ENCODE results near the gene KCNH8.

Gene KCNH8

DNA sequence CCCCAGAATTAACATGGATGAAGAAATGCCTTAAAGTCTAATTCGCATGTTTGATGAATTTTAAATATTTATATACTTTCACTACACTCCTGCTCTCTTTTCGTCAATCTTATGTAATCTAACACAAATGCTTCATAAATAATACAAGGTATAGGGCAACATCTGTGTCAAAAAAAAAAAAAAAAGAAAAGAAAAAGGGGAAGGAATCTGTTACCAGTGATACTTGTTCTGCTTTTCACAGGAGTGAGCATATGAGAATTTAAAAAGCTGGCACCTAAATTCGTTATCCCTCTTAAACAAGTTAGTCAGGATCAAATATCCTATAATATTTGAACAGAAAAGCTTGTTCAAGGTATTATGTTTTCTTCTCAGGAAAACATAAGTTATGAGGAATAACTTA is 243.8 kb downstream of the KCNH8 start:
- no peak for DNase-seq

- no peak for DNase-seq
Measured at GRCh38 chr3:19394946-19395345, 246.6 kb downstream of the KCNH8 start.

DNA sequence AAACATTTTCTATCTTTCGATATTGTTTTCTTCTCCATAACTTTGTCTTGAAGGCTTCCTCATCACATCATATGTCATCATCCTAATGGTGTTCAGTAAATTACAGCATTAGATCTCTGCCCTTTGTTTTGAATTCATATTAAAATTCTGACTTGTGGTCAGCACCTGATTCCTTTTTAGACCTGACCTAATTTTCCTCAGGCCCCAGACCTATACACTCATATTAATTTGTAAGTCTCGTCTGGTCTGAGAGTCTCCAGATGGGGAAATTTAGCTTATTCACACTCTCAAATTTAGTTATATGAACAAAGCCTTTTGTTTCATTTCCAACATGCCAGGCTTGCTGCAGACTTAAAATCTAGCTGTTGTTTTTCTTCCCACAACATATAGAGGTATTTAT is 248.4 kb downstream of the KCNH8 start:
- DNase-seq = no peak

DNA sequence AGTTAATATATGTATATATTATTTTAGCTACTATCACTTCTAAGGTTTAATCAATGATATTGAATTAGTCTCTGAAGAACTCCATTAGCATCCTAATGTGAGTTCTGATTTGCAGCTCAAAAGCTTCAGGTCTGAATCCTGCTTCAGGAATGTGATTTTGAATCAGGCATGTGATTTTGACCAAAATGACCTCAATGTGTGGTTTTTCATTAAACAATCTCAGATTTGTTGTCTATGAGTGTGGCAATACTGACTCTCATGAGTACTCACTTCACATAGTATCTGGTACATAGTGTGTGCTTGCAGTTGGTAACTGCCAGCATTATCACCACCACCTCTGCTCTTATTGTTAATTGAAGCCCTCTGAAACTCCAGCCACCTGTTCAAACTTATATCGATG is 251.0 kb downstream of the KCNH8 start:
- no peak for DNase-seq

DNA sequence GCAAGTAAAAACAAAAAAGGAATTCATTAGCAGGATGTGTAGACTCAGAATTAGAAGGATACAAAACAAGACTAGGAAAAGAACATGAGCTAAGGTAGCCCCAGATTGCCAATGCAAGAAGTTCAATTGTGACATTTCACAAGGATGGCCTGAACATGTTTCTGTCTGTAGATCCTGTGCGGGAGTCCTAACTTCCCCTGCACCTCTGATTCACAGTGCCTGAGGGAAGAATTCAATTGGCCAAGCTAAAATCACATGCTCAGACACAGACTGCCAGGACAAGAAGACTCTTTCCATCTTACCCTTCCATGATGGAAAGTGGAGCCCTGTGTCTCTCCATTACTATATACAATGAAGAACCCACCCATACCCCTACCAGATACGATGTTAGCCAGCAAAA is 251.5 kb downstream of the KCNH8 start:
- no peak for DNase-seq

DNA sequence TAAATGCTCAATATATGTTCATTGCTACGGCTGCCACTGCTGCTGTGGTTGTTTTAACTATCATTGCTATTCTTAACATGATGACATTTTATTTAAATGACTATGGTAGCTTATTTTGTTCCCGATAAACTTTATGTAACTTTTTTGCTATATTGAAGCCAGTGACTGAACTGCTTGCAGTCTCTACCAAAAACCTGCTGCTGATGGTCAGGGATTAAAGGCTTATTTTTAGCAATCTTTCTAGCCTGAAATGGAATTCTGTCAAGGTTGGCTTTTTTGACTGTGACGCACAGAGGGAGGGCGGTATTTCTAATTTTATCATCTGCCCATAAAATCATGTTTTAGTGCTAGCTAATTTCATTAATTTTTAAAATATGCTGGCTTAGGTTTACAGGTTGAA is 271.8 kb downstream of the KCNH8 start:
- DNase-seq = no peak

DNA sequence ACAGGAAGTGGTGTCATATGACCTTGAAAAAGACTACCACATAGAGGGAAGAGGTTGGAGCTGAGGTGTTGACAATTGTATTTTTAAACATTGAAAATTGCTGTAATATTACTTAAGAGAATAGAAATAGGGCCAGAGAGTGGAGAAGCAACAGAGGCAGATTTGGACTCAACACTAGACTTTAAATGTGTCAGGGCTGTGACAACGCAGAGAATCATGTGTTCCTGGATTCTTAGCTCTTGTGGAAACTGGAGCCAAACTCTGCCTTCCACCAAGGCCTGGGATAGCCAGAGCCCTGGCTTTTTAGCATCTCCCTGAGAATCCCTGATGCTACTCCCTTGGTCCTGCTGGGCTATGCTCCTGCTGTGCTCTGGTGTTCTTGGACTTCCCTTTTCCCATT is 277.5 kb downstream of the KCNH8 start:
- DNase-seq = no peak

GRCh38 chr3:19427422-19428149 is 279.3 kb downstream of the KCNH8 start:
- DNase-seq = no peak

GRCh38 chr3:19428729-19429128 is 280.4 kb downstream of the KCNH8 start:
- no peak for DNase-seq

GRCh38 chr3:19432669-19433068 is 284.4 kb downstream of the KCNH8 start:
- DNase-seq = no peak

- DNase-seq = no peak
Measured at GRCh38 chr3:19436746-19437145, 288.4 kb downstream of the KCNH8 start.

- no peak for DNase-seq
Measured at GRCh38 chr3:19439944-19440343, 291.6 kb downstream of the KCNH8 start.

DNA sequence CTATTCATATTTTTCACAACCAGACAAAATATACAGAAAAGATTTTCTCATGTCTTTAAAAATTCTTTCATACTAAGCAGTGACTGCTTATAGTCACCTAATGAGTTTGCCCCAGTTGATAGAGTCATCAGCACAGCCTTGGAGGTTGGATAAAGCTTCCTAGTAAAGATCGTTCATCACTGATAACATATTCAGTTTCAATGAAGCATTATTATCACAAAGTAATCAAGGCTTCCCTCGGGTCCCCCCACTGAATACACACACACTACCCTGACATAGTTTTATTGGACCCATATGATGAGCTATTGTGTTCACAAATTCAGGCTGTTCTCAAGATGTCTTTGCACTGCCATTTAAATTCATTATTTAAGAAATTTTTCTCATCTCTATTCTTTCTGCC is 297.8 kb downstream of the KCNH8 start:
- DNase-seq = no peak

DNA sequence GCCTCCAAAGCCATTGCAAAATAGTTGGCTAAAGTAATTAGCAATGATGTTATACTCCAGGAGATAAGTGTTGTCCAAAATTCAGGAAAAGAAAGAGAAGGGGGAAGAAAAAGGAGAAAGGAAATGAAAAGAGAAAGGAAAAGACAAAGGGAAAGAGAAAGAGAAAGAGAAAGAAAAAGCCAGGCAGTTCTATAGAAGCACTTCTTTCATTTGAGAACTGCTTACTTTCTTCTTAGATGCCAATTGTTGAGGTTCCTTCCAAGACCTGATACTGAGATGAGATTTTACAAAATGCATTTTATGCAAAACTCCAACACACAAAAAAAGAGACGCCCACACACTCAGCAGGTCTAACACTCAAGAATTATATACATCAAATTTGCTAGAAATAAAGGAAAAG is 298.4 kb downstream of the KCNH8 start:
- peak; percentile 40 for DNase-seq

DNA sequence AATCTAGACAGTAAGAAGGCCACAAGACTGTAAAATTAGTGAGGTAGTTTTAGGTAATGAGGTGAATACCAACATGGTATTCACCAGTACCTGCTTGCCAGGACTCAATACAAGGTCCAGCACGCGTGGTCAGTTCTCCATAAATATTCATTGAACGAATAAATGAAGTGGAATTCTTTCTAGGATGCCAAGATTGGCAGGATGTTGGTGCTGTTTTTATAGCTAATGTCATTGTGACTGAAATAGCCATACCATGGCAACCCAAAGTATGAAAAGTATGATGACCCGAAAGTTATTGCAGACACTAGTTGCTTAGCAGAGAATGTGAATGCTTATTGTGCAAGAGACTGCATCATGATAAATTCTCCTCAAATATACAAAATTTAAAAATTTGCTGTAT is 307.2 kb downstream of the KCNH8 start:
- DNase-seq = no peak

- DNase-seq = no peak
Measured at GRCh38 chr3:19456738-19457137, 308.4 kb downstream of the KCNH8 start.

DNA sequence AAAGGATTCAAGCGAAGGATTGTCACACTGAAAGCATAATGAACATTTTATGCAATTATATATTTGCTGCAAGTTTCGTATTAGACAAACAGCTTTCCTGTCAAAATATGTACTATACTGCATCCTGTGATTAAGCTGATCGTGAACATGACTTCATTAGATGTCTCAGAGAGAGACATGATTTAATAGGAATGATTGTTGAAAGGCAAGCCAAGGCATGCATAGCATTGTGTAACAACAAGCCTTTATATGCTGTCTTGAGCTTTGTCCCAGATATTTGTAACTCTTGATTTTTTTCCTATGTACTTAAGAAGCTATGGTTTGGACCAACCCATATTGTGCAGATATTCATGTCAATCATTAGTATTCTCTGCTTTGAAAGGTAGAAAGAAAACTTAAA is 309.1 kb downstream of the KCNH8 start:
- DNase-seq = no peak

DNA sequence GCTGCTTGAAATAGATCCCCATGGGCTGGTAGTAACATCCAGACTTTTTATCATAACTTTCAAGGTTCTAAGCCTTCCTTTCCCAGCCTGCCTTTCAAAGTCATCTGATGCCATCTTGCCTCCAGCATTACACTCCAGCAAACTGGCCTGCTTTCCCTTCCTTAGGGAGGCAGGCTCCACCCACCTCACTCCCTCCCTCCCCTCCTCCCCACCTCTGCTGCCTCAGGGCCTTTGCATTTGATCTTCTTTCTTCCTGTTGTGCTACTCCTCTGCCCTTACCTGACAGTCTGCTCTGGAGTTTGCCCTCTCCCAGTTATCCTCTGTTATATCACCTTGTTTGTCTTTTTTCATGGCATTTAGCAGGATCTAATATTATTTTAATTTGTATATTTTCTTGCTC is 319.5 kb downstream of the KCNH8 start:
- no peak for DNase-seq

DNA sequence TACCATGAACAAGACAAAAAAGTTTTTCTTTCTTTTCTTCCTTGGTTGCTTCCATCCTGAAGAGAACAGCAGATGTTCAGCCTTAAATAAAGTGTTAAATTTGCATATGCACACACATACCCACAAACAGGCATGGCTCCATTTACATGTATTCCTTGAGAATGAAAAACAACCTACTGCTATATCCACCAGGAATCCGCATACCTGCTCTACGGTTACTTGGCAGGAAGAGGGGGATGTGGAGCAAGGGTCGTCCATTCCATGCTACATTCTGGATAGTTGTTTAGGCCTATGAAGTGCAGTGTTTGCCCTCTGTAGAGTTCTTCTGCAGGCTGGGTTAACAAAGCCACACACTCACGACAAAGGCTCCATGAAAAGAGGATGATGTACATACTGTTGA is 322.8 kb downstream of the KCNH8 start:
- no peak for DNase-seq

DNA sequence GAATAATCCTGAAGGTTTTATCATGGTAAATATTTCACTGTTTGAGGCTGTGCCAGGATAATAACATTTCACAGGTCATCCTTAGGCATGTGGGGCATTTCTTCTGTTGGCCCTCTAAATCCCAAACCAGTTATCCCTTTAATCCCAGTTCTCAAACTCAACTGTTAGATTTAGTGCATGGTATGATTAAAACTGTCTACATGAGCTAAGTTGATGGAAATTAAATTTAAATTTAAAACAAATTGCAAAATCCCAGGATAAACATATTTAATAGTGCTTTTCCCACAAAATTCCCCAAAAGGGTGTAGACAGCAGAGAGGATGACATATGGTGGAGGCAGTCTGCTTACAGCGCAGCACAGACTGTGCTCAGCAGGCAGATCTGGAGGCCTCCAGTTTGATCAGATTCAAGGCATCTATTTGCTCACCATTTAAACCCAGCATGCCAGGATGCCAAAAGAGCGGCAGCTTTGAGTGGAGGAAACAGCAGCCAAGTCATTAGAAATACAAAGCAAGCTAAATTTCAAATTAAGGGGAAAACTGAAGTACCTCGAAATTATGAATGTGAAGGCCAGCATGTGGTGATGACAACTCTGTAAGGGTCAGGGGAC is 325.8 kb downstream of the KCNH8 start:
- no peak for DNase-seq

DNA sequence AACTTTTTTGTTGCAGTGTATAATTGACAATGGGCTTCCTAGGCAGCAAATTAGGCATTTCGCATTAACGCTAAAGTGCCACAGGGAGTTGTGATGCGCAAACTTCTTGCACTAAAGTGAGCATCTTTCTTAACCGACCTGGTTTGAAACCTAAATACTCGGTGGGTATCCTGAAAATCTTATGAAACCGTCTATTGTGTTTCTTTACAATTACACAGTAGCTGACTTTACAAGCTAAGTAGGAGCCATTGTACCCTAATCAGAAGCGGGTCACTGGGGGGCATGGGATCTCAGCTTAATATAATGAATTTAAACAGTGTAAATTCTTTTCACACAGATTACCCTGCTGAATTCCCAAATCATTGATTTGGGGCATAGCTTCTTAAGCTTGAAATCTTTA is 328.0 kb downstream of the KCNH8 start:
- no peak for DNase-seq

DNA sequence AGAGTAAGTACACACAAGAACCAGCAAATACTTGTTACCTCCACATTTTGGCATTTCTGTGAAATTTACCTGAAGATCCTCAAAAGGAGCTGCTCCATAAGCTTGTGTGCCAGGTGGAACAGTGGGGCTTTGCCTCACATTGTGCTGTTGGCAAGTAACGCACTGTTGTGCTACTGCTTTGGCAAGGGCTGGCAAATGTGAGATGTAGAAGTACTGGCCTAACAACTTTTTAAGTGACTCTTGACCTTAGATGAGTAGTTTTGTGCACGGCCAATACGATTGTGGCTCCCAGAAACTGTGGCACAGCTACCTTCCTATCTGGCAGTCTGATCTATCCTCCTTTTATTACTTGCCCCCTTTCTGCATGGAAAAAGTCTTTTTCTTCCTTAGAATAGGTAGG is 337.0 kb downstream of the KCNH8 start:
- DNase-seq = no peak

DNA sequence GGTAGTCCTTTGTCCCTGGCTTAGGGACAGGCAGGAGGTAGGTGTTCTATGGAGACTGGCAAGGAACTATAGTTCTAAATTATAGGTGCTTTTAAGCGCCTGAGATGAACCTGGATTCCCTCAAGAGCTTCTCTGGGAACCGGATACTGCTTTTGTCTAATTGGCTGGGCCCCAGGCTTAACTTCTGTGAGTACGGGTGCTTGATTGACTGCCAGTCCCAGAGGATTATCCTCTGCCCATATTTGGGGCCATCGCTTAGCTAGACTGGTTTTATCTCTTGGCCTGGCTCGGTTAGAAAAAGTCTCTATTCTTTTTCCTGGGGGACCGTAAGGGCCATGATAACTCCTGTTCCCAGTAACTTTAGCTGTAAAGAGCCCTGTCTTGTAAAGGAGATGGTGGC is 339.1 kb downstream of the KCNH8 start:
- no peak for DNase-seq

DNA sequence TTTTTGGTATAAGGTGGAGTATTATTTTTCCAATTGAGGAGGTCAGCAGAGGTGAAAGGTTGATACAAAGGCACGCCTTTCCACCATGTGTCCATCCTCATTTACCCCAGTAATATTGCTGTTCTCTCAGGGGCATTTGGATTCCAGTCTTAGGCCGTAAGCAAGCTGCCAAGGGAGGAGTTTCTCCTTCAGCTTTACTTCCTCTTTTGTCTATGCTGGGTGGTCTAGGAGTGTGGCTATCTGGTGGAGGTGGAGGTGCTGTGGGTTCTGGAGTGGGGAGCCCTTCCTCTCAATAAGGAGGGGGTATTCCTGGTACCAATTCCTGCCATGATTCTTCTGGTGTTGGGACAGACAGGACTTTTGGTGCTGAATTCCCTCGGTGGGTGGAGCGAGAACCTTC is 340.6 kb downstream of the KCNH8 start:
- DNase-seq = no peak

DNA sequence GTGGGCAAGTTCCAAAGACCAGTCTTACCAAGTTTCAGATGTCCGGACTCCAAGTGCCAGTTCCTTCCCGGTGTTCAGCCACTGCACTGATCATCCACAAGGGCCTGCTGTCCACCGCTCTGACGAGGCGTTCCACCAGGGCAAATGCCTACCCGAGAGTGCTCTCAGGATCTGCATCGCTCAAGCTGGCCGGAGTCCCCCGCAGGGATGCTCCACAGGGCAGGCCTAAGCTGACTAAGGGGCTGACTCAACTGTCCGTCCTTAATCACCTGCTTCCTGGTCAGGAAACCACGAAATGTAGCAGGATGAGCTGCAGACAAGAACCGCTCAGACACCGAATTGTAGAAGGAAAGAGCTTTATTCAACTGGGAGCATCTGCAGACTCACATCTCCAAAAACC is 341.6 kb downstream of the KCNH8 start:
- no peak for DNase-seq

Measured in inflammatory macrophage treated with lipopolysaccharide for 4 hours (primary cell).